H1 (cell line): ENCODE data around the gene MSI2. TPM values are rescaled to one million over a fixed set of nuclear protein-coding genes. Genes with fewer than 3 reads are reported as not detected.

Source experiments
- CREB1 ChIP-seq: IDR thresholded peaks from 2 replicates; pipeline ENCODE4 v1.6.1; 2012; ENCODE audit warnings: inconsistent platforms
- PHF8 ChIP-seq: fragments of 200-600 bp; sonication (generic); conservative IDR thresholded peaks from 2 replicates; pipeline ENCODE4 v1.7.1; 2012; ENCODE audit warnings: low read depth, mild to moderate bottlenecking, inconsistent platforms, low read length, moderate library complexity
- polyA plus RNA-seq, 7 experiments: library from polyadenylated mRNA; depleted of rRNA in 3 of 7; stranded (reverse) in 5 of 7; unstranded in 2 of 7; fragments of >200 nt in 5 of 7; fragments of 200-250 nt in 2 of 7; gene quantifications; 1 replicate in 5 of 7; 2 replicates in 1 of 7; 4 replicates in 1 of 7; pipeline versions ENCODE4 v1.2.1 to v1.2.3, GENCODE V29; 2011 to 2013; ENCODE audit warnings: missing spikeins in 2 of 7, mixed read lengths in 2 of 7
- total RNA-seq: library from RNA; stranded (reverse); fragmentation: NEBNext Ultra II Directional; extraction: Animal tissue kit (Norgen Biotek cat#: 25700); gene quantifications from 2 replicates; pipeline ENCODE4 v1.2.1, GENCODE V29; 2021

MSI2 gene
- total and polyA plus RNA-seq, 2 of the 8 experiments (the other 6 are each of a cell fraction or from before 2014, with no cell fraction given): 36.7 to 80.6 TPM

DNA sequence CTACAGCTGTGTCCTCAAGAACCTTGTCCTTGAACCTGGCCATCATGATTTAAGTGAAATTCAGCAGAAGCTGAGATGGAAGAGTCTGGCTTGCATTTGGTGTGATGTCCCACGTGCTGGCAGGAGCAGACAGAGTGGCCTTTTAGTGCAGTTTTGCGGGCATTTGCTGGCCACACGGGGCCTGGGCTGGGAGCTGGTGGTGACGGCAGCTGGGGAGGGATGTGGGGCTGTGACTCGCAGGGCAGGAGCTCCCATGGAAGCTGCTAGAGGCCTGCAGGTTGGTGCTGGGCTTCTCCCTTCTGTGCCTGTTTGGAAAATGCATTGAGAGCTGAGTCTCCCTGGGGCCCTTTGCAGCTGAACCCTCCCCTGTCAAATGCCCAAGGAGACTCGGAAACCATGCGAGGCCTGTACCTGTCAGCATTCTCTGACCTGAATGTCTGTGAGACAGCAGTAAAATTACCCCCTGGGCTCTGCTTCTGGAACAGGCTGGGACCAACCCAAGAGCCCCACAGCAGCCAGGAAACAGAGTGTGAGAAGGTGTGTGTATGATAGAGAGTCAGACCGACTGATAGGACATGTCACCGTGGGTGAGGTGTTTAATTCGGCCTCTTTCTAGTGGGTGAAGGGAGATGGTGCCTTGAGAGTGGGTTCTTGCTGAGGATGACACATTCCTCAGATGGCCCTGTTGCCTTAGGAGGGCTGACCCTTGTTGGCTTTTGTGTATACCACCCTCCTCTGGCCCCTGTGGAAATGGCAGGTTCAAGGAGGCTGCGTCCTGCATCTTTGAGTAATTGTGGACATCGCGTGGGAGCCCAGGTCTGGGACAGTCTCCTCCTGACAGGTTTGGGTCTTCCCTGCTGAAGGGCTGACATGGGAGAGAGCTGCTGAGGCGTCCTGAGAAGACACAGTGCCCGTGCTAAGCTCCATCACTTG, 145.5 kb downstream of the MSI2 start (continued):
- no peak for TF ChIP-seq PHF8
- no peak for TF ChIP-seq CREB1
